Stomach (tissue), 4 donors: Measurements from ENCODE around the gene TAF4.

Experiments
- POLR2AphosphoS5 ChIP-seq, 3 donors: sonication (generic); formaldehyde crosslinking; IDR thresholded peaks; one replicate each; pipeline ENCODE4 v1.6.1; 2016; ENCODE audit warnings: antibody characterized with exemption in 3 of 3
- TF ChIP-seq, protein P1 (sequence below), 7 experiments: fragments of 450-650 bp in 4 of 7; fragments of 200-600 bp in 3 of 7; sonication (generic) in 3 of 7; IDR thresholded peaks; one replicate each; pipeline ENCODE4 v1.5.1; 2016 to 2019; ENCODE audit warnings: antibody characterized with exemption in 7 of 7, control low read depth in 2 of 7, mild to moderate bottlenecking in 1 of 7

DNA sequence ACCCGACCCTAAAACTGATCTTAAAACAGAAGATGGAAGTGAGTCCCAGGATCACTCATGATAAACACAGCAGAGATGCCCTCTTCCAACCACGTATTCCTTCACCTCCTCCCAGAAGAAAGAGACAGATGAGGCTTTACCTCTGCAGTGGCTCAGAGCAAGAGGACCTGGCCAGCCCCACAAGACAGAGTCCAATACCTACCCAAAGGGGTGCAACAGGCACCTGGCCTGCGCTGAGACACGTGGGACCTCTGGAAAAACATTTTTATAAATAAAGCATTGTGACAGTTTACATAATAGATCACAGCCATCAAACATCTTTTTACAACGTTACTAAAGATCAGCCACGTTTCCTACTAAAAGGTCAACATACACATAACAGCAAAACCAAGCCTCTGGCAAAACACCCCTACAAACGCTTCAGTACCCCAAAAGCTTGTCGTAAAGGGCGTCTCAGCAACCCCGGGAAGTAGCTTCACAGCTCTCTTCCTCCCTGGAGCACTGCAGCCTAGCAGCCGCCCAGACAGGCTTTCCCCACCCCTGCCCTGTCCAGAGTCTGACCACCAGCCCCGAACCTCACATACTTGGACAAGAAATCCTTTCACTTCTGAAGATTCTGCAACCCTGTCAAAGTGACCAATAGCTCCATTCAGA lies 2.9 kb downstream of the TAF4 start:
- TF ChIP-seq, protein P1, sequence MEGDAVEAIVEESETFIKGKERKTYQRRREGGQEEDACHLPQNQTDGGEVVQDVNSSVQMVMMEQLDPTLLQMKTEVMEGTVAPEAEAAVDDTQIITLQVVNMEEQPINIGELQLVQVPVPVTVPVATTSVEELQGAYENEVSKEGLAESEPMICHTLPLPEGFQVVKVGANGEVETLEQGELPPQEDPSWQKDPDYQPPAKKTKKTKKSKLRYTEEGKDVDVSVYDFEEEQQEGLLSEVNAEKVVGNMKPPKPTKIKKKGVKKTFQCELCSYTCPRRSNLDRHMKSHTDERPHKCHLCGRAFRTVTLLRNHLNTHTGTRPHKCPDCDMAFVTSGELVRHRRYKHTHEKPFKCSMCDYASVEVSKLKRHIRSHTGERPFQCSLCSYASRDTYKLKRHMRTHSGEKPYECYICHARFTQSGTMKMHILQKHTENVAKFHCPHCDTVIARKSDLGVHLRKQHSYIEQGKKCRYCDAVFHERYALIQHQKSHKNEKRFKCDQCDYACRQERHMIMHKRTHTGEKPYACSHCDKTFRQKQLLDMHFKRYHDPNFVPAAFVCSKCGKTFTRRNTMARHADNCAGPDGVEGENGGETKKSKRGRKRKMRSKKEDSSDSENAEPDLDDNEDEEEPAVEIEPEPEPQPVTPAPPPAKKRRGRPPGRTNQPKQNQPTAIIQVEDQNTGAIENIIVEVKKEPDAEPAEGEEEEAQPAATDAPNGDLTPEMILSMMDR (IDR thresholded peaks at IDR 0.05) = no peak
- TF ChIP-seq POLR2AphosphoS5 (IDR thresholded peaks at IDR 0.05) = no peak
